Esophagus squamous epithelium (tissue), 5 donors: Measurements from ENCODE around the gene S100A8. TPM values are rescaled to one million over a fixed set of nuclear protein-coding genes. Genes with fewer than 3 reads are reported as not detected.

ENCODE experiments used
- DNase-seq: peaks from one replicate; lab custom pipeline; 2025; lab: John Stamatoyannopoulos, UW
- H3K27ac ChIP-seq, 4 donors: fragments of 200-600 bp; sonication (generic); one replicate each; pipeline ENCODE4 v1.5.1; 2016 to 2019; ENCODE audit warnings: mild to moderate bottlenecking in 1 of 4
- H3K27me3 ChIP-seq, 4 donors: fragments of 200-600 bp; sonication (generic); 1 replicate in 3 of 4; 2 replicates in 1 of 4; pipeline versions ENCODE4 v1.5.1 to v1.6.0; 2017 to 2021; ENCODE audit warnings: antibody characterized with exemption in 1 of 4
- H3K36me3 ChIP-seq, 3 donors: fragments of 200-600 bp; sonication (generic); one replicate each; pipeline ENCODE4 v1.5.1; 2016 to 2019
- H3K4me1 ChIP-seq, 3 donors: fragments of 200-600 bp; sonication (generic); one replicate each; pipeline ENCODE4 v1.5.1; 2017 to 2019
- H3K4me3 ChIP-seq, 4 donors: fragments of 200-600 bp; sonication (generic); 1 replicate in 3 of 4; 2 replicates in 1 of 4; pipeline ENCODE4 v1.5.1; 2016 to 2019; ENCODE audit warnings: mild to moderate bottlenecking in 2 of 4, moderate library complexity in 1 of 4
- H3K9me3 ChIP-seq, 3 donors: fragments of 200-600 bp; sonication (generic); one replicate each; pipeline ENCODE4 v1.5.1; 2016 to 2019
- POLR2A ChIP-seq, 4 donors: fragments of 450-650 bp; IDR thresholded peaks; one replicate each; pipeline ENCODE4 v1.6.1; 2017; ENCODE audit warnings: antibody characterized with exemption in 4 of 4, mild to moderate bottlenecking in 4 of 4, moderate library complexity in 3 of 4
- WGBS, 2 donors: methylation state at CpG; one replicate each; pipeline ENCODE4 v1.1.5; 2018; 5-methylcytosine and 5-hydroxymethylcytosine counted together
- intact Hi-C: fragments of 100-400 bp; cut with DNase I; formaldehyde crosslinking; loops from one replicate; pipeline ENCODE4 v1.15.0; 2022
- total RNA-seq, 4 donors: library from RNA; depleted of rRNA; stranded (reverse); fragments of >200 nt; gene quantifications; one replicate each; pipeline ENCODE4 v1.1.0, GENCODE V29; 2016
- TF ChIP-seq, protein P1 (sequence below), 6 experiments: fragments of 450-650 bp in 4 of 6; fragments of 200-600 bp in 2 of 6; sonication (generic) in 2 of 6; IDR thresholded peaks; one replicate each; pipeline ENCODE4 v1.5.1; 2016 to 2019; ENCODE audit warnings: antibody characterized with exemption in 6 of 6, mild to moderate bottlenecking in 4 of 6, moderate library complexity in 4 of 6
- donor health status: DM: yes; HTN: yes; CAD: no.

S100A8 gene
- total RNA-seq, 4 donors from 2014 or later = 4,308 to 17,245 (median 15,998) TPM

DNA sequence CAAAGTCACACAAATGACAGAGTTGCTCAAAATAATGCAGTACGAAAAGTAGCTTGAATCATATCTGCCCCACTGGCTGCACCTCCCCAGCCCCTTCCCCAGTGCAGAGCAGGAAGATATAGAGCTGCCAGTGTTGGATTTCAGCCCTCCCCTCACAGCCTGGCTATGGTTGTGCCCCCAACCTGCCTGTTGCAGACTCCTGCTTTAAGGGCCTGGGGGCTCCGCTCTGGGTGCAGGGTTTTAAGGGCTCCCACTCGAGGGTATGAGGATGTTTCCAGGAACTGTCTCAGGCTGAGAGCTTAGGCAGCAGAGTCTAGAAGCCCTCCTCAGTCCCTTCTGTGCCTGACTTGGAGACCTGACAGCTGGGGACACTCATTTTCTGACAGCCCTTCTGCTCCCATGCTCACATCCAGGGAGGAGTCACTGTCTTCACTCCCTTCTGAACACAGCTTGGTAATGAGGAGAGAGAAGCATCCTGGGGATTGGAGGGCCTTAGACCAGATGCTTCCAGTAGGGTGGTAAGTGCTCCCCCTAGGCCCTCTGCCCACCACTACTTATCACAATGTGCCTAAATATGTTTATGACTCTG is 28.6 kb downstream of the S100A8 start:
- peaks cover 0 to 3% (median 0%) of the 10 kb centered on the region in 4 donors for H3K27me3 ChIP-seq
- peaks cover 29 to 91% (median 32%) of the 10 kb centered on the region in 3 donors for H3K4me1 ChIP-seq
- TF ChIP-seq, protein P1, sequence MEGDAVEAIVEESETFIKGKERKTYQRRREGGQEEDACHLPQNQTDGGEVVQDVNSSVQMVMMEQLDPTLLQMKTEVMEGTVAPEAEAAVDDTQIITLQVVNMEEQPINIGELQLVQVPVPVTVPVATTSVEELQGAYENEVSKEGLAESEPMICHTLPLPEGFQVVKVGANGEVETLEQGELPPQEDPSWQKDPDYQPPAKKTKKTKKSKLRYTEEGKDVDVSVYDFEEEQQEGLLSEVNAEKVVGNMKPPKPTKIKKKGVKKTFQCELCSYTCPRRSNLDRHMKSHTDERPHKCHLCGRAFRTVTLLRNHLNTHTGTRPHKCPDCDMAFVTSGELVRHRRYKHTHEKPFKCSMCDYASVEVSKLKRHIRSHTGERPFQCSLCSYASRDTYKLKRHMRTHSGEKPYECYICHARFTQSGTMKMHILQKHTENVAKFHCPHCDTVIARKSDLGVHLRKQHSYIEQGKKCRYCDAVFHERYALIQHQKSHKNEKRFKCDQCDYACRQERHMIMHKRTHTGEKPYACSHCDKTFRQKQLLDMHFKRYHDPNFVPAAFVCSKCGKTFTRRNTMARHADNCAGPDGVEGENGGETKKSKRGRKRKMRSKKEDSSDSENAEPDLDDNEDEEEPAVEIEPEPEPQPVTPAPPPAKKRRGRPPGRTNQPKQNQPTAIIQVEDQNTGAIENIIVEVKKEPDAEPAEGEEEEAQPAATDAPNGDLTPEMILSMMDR (IDR thresholded peaks at IDR 0.05) = no peak
- TF ChIP-seq POLR2A (IDR thresholded peaks at IDR 0.05) = no peak
- H3K36me3 ChIP-seq = no peaks in the 10 kb centered on the region
- H3K27ac ChIP-seq = peak overlapping the region; percentile 86 to 94 (median 93)
- intact Hi-C loops = no loop called here
- H3K9me3 ChIP-seq = no peaks in the 10 kb centered on the region
- WGBS, 2 donors = 69 to 79% methylated on average over 2 to 3 of the region's 3 CpGs
- no peak overlapping the region for H3K4me3 ChIP-seq
- DNase-seq = no peak

DNA sequence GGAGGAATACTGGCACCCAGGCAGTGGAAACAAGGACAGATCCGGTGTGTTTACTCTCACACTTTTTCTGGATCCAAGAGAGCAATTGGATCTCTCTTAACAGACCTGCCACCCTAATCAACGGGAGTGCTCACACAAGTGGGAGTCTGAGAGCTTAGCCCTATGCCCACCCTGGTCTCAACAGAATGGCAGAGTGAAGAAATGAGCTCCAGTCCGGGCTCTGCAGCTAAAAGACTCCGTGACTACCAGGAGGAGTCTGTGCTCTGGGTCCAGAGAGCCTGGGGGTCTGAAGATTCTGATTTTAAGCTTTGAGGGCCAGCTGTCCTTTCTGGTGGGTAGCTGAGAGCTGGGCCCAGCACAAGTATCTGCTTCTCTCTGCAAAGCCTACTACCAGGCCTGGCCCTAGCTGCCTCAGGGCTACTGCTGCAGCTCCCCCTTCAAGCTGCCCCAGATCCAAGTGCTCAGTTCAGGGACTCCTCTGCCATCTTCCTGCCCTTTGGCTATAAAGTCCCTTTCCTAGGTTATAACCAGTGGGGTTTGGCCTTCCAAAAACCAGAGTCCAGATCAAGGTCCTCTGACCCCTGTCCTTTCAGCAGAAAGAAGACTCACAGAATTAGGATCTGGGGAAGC is 29.3 kb downstream of the S100A8 start:
- DNase-seq = no peak
- WGBS, 2 donors = 17 to 80% methylated on average over 1 to 2 of the region's 4 CpGs
- peaks cover 29 to 91% (median 38%) of the 10 kb centered on the region in 3 donors for H3K4me1 ChIP-seq
- no peak for TF ChIP-seq POLR2A (IDR thresholded peaks at IDR 0.05)
- TF ChIP-seq, protein P1 (IDR thresholded peaks at IDR 0.05) = no peak
- H3K27ac ChIP-seq = peak overlapping the region; percentile 86 to 94 (median 93)
- H3K27me3 ChIP-seq = peaks cover 0 to 3% (median 0%) of the 10 kb centered on the region in 4 donors
- no peaks in the 10 kb centered on the region for H3K9me3 ChIP-seq
- no peaks in the 10 kb centered on the region for H3K36me3 ChIP-seq
- no peak overlapping the region for H3K4me3 ChIP-seq
- intact Hi-C loops = no loop called here

DNA sequence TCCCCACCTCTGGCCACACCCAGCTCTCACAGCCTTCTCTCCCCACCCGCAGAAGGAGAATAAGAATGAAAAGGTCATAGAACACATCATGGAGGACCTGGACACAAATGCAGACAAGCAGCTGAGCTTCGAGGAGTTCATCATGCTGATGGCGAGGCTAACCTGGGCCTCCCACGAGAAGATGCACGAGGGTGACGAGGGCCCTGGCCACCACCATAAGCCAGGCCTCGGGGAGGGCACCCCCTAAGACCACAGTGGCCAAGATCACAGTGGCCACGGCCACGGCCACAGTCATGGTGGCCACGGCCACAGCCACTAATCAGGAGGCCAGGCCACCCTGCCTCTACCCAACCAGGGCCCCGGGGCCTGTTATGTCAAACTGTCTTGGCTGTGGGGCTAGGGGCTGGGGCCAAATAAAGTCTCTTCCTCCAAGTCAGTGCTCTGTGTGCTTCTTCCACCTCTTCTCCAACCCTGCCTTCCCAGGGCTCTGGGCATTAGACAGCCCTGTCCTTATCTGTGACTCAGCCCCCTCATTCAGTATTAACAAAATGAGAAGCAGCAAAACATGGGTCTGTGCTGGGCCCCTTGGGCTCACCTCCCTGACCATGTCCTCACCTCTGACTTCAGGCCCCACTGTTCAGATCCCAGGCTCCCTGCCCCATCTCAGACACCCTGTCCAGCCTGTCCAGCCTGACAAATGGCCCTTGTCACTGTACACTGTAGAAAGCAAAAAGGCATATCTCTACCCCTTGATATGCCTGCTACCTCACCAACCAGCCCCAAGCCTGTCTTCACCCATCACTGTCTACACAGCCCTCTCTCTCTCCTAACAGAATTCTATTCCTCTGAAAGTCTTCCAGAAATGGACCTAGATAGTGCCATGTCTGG is 30.0 kb downstream of the S100A8 start:
- no peak for DNase-seq
- WGBS, 2 donors = 51 to 70% methylated on average over 6 to 11 of the region's 11 CpGs
- H3K4me1 ChIP-seq = peaks cover 32 to 91% (median 40%) of the 10 kb centered on the region in 3 donors
- no peaks in the 10 kb centered on the region for H3K9me3 ChIP-seq
- intact Hi-C loops = no loop called here
- no peaks in the 10 kb centered on the region for H3K36me3 ChIP-seq
- no peak for TF ChIP-seq POLR2A (IDR thresholded peaks at IDR 0.05)
- TF ChIP-seq, protein P1 (IDR thresholded peaks at IDR 0.05) = no peak
- H3K4me3 ChIP-seq = peak overlapping the region in 2 of 4 donors; percentile 48 to 64
- peaks cover 0 to 2% (median 0%) of the 10 kb centered on the region in 4 donors for H3K27me3 ChIP-seq
- H3K27ac ChIP-seq = peak overlapping the region; percentile 86 to 94 (median 93)

DNA sequence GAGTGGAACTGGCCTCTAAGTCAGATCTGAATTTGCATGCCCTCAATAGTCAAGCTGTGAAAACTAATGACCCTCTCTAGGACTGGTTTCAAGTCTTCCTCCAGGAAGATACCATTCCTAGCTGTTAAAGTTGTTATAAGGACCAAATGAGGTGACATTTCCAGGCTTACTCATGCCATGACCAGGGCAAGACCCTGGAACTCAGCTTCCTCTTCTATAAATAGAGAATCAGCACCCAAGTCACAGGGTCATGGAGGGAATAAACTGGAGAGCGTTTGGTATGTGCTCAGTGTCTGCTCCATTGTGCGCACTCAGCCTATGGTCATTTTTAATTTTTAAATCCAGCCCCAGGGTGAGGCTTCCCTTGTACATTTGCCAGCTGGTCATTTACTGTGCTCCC is 30.7 kb downstream of the S100A8 start:
- 33 to 70% methylated on average over 1 to 2 of the region's 2 CpGs for WGBS, 2 donors
- DNase-seq = no peak
- intact Hi-C loops = no loop called here

More for the DNA sequence above, 30.7 kb downstream of the S100A8 start:
- no peaks in the 10 kb centered on the region for H3K36me3 ChIP-seq
- no peaks in the 10 kb centered on the region for H3K27me3 ChIP-seq
- TF ChIP-seq POLR2A (IDR thresholded peaks at IDR 0.05) = no peak
- TF ChIP-seq, protein P1 (IDR thresholded peaks at IDR 0.05) = no peak
- H3K4me1 ChIP-seq = peaks cover 32 to 91% (median 38%) of the 10 kb centered on the region in 3 donors
- H3K4me3 ChIP-seq = peak overlapping the region in 3 of 4 donors; percentile 43 to 64 (median 48)
- no peaks in the 10 kb centered on the region for H3K9me3 ChIP-seq
- peak overlapping the region; percentile 86 to 94 (median 93) for H3K27ac ChIP-seq
